Right cardiac atrium (tissue), 5 donors: ENCODE measurements around the gene WASHC2A. TPM values are rescaled to one million over a fixed set of nuclear protein-coding genes. Genes with fewer than 3 reads are reported as not detected.
"Not testable (repeated sequence)": the region's sequence is repeated elsewhere in the genome, so short reads cannot be mapped to it uniquely, and the experiment has no call there.

Experiments
- ATAC-seq, 2 donors: fragments of 200-7000 bp; cut with Tn5 transposase; one replicate each; pipeline versions ENCODE4 v1.8.0 to v1.9.1; 2020; ENCODE audit warnings: moderate library complexity in 2 of 2, mild to moderate bottlenecking in 1 of 2
- DNase-seq, 3 donors: peaks; one replicate each; pipeline ENCODE4 v3.0.0-alpha.2; 2020
- H3K27ac ChIP-seq: one replicate; pipeline ENCODE4 v1.5.1; 2013; ENCODE audit warnings: mild to moderate bottlenecking, low read length, control low read depth, moderate library complexity
- H3K27me3 ChIP-seq: one replicate; pipeline ENCODE4 v1.6.1; 2013; ENCODE audit not compliant: control insufficient read depth, insufficient read depth
- H3K4me1 ChIP-seq: one replicate; pipeline ENCODE4 v1.6.1; 2013; ENCODE audit warnings: low read length; ENCODE audit not compliant: control insufficient read depth, insufficient read depth
- H3K4me3 ChIP-seq: one replicate; pipeline ENCODE4 v1.5.1; 2013; ENCODE audit warnings: low read length, control low read depth
- H3K9me3 ChIP-seq: one replicate; pipeline ENCODE4 v1.6.1; 2013; ENCODE audit warnings: low read length; ENCODE audit not compliant: control insufficient read depth
- WGBS: extraction: QIAGEN DNeasy Blood & Tissue Kit; methylation state at CpG from one replicate; pipeline ENCODE4 v1.1.7; 2013; 5-methylcytosine and 5-hydroxymethylcytosine counted together
- intact Hi-C, 4 donors: fragments of 100-400 bp; cut with DNase I; formaldehyde crosslinking; loops; one replicate each; pipeline versions ENCODE4 v1.11.0 to v1.14.0; 2022 to 2023
- long read RNA-seq, 4 donors: library from polyadenylated mRNA; unstranded; transcript quantifications; one replicate each; pipeline ENCODE4 v2.0.0, GENCODE V29; 2020 to 2021
- polyA plus RNA-seq: library from polyadenylated mRNA; stranded (reverse); fragments of 200-250 nt; gene quantifications from one replicate; pipeline ENCODE4 v1.2.3, GENCODE V29; 2013
- total RNA-seq, 4 donors: library from RNA; stranded (reverse); fragmentation: NEBNext Ultra II Directional; extraction: Animal tissue kit (Norgen Biotek cat#: 25700); gene quantifications; one replicate each; pipeline ENCODE4 v1.2.1, GENCODE V29; 2021
- donor health status: healthy with polysubstance abuse.
- donor health status: DM: no; HTN: yes; CAD: no.
- donor health status: DM: no; HTN: no; CAD: no.
- donor health status: DM: no; HTN: yes; CAD: no; lungs with severe emphysema.
- donor health status: DM: yes; HTN: yes; CAD: no.

The WASHC2A gene
- total RNA-seq (100 to 1,000 TPM in 3 of 4 donors, 10 to 100 TPM in 1; 64.8 to 242 (median 159) TPM), polyA plus RNA-seq (32.8 TPM)
- long read RNA-seq, donor 1, full-length matches to known transcripts, result 36 of 223 reads
- long read RNA-seq, donor 1, partial matches to known transcripts, result 154 of 223 reads
- long read RNA-seq, donor 1, other reads (novel, unspliced or antisense), result 33 of 223 reads
- long read RNA-seq, donor 2, full-length matches to known transcripts, result 32 of 228 reads
- long read RNA-seq, donor 2, partial matches to known transcripts, result 134 of 228 reads
- long read RNA-seq, donor 2, other reads (novel, unspliced or antisense), result 62 of 228 reads
- long read RNA-seq, donor 3, full-length matches to known transcripts, result 59 of 2,358 reads
- long read RNA-seq, donor 3, partial matches to known transcripts, result 2,040 of 2,358 reads
- long read RNA-seq, donor 3, other reads (novel, unspliced or antisense), result 259 of 2,358 reads
- long read RNA-seq, donor 4, full-length matches to known transcripts, result 38 of 484 reads
- long read RNA-seq, donor 4, partial matches to known transcripts, result 383 of 484 reads
- long read RNA-seq, donor 4, other reads (novel, unspliced or antisense), result 63 of 484 reads

GRCh38 chr10:50067546-50068351 is at the start of gene WASHC2A:
TSS of gene WASHC2A (plus strand) at chr10:50067954. CDS start at chr10:50068006, 52 bp downstream.
- DNase-seq, result peak; percentile 94 to 98 (median 98)
- peak; percentile 98 to 99 for ATAC-seq
- H3K9me3 ChIP-seq, intact Hi-C loops, H3K4me1 ChIP-seq, H3K27me3 ChIP-seq: not testable (repeated sequence)
- H3K4me3 ChIP-seq, result peak within 1 kb of the TSS; percentile 82
- under 1% methylated on average over 50 of the region's 73 CpGs for WGBS
- H3K27ac ChIP-seq, result peak within 1 kb of the TSS; percentile 72

GRCh38 chr10:50019279-50019678 is 48.5 kb upstream of the WASHC2A start:
- 84% methylated on average over 3 of the region's 3 CpGs for WGBS
- H3K4me3 ChIP-seq, H3K27ac ChIP-seq, ATAC-seq, H3K4me1 ChIP-seq, H3K27me3 ChIP-seq, intact Hi-C loops, H3K9me3 ChIP-seq: not testable (repeated sequence)
- DNase-seq, result peak in 1 of 3 donors; percentile 49

GRCh38 chr10:50020451-50021024 is 47.2 kb upstream of the WASHC2A start:
- intact Hi-C loops, ATAC-seq, H3K9me3 ChIP-seq, H3K4me3 ChIP-seq, H3K27me3 ChIP-seq, H3K4me1 ChIP-seq, H3K27ac ChIP-seq, DNase-seq: not testable (repeated sequence)
- 82% methylated on average over 13 of the region's 13 CpGs for WGBS

- H3K4me3 ChIP-seq, result no peak overlapping the region
- no peaks in the 10 kb centered on the region for H3K9me3 ChIP-seq
- H3K27me3 ChIP-seq, result no peaks in the 10 kb centered on the region
- 83% methylated on average over 3 of the region's 3 CpGs for WGBS
- ATAC-seq (no peak), DNase-seq (no peak)
- no peaks in the 10 kb centered on the region for H3K4me1 ChIP-seq
- intact Hi-C loops, result no loop called here
- H3K27ac ChIP-seq, result no peak overlapping the region
Observed at GRCh38 chr10:50021646-50022045, 46.1 kb upstream of the WASHC2A start.

GRCh38 chr10:50024716-50025383 is 42.9 kb upstream of the WASHC2A start:
- 30% methylated on average over 30 of the region's 37 CpGs for WGBS
- not testable (repeated sequence) for H3K4me3 ChIP-seq

GRCh38 chr10:50025627-50026026 is 42.1 kb upstream of the WASHC2A start:
- H3K4me3 ChIP-seq, result no peak overlapping the region
- DNase-seq (no peak), ATAC-seq (no peak)
- WGBS, result 90% methylated on average over 14 of the region's 14 CpGs
- no peaks in the 10 kb centered on the region for H3K9me3 ChIP-seq
- H3K27ac ChIP-seq, result no peak overlapping the region
- intact Hi-C loops, result no loop called here
- no peaks in the 10 kb centered on the region for H3K4me1 ChIP-seq
- H3K27me3 ChIP-seq, result no peaks in the 10 kb centered on the region

More at GRCh38 chr10:50024716-50025383, 42.9 kb upstream of the WASHC2A start:
- H3K9me3 ChIP-seq, DNase-seq, H3K27ac ChIP-seq, intact Hi-C loops, H3K27me3 ChIP-seq, H3K4me1 ChIP-seq: not testable (repeated sequence)
- peak in 1 of 2 donors; percentile 17 for ATAC-seq

GRCh38 chr10:50027195-50027594 is 40.6 kb upstream of the WASHC2A start:
- no peak overlapping the region for H3K4me3 ChIP-seq

GRCh38 chr10:50033481-50033880 is 34.3 kb upstream of the WASHC2A start:
- H3K9me3 ChIP-seq, result no peaks in the 10 kb centered on the region
- intact Hi-C loops, result no loop called here
- no peaks in the 10 kb centered on the region for H3K27me3 ChIP-seq
- no peak overlapping the region for H3K27ac ChIP-seq
- H3K4me1 ChIP-seq, result no peaks in the 10 kb centered on the region
- DNase-seq (no peak), ATAC-seq (no peak)
- no peak overlapping the region for H3K4me3 ChIP-seq
- 60% methylated on average over 3 of the region's 3 CpGs for whole genome bisulfite sequencing

More at GRCh38 chr10:50027195-50027594, 40.6 kb upstream of the WASHC2A start:
- no peak overlapping the region for H3K27ac ChIP-seq
- ATAC-seq (no peak), DNase-seq (no peak)
- intact Hi-C loops, result no loop called here
- H3K9me3 ChIP-seq, result no peaks in the 10 kb centered on the region
- no peaks in the 10 kb centered on the region for H3K27me3 ChIP-seq
- H3K4me1 ChIP-seq, result no peaks in the 10 kb centered on the region
- 91% methylated on average over 13 of the region's 13 CpGs for WGBS

- H3K4me3 ChIP-seq, intact Hi-C loops, DNase-seq, H3K4me1 ChIP-seq, H3K27me3 ChIP-seq, H3K27ac ChIP-seq, H3K9me3 ChIP-seq: not testable (repeated sequence)
- WGBS, result 42% methylated on average over 4 of the region's 4 CpGs
- peak in 1 of 2 donors; percentile 24 for ATAC-seq
Observed at GRCh38 chr10:50035337-50035736, 32.4 kb upstream of the WASHC2A start.

- WGBS, result 69% methylated on average over 5 of the region's 5 CpGs
- no peaks in the 10 kb centered on the region for H3K9me3 ChIP-seq
- H3K27me3 ChIP-seq, result no peaks in the 10 kb centered on the region
- no peak for DNase-seq
- no peak for ATAC-seq
- no peak overlapping the region for H3K27ac ChIP-seq
- no peaks in the 10 kb centered on the region for H3K4me1 ChIP-seq
- no peak overlapping the region for H3K4me3 ChIP-seq
- intact Hi-C loops, result no loop called here
Observed at GRCh38 chr10:50044941-50045664, 22.7 kb upstream of the WASHC2A start.
